Panc1 (cell line): ENCODE measurements around the gene BMP2K.

Experiments used
- POLR2AphosphoS5 ChIP-seq: IDR thresholded peaks from 2 replicates; pipeline ENCODE4 v1.6.1; 2012; ENCODE audit warnings: mild to moderate bottlenecking, low read depth, low read length, moderate library complexity
- SIN3A ChIP-seq: IDR thresholded peaks from 2 replicates; pipeline ENCODE4 v1.6.1; 2012; ENCODE audit warnings: low read depth, mild to moderate bottlenecking, low read length, moderate library complexity, borderline replicate concordance; ENCODE audit not compliant: insufficient read depth
- TCF7L2 ChIP-seq: IDR thresholded peaks from 2 replicates; pipeline ENCODE4 v1.6.1; 2011; ENCODE audit warnings: mild to moderate bottlenecking, low read depth, low read length, inconsistent platforms
- TF ChIP-seq, protein P1 (sequence below): fragments of 450-650 bp; IDR thresholded peaks from 2 replicates; pipeline ENCODE4 v1.5.1; 2017; ENCODE audit warnings: mild to moderate bottlenecking
- TF ChIP-seq, protein P2 (sequence below), 2 experiments: IDR thresholded peaks; 2 replicates each; pipeline ENCODE4 v1.6.1; 2011 to 2012; ENCODE audit warnings: low read depth in 2 of 2, control low read depth in 1 of 2, low read length in 1 of 2, mild to moderate bottlenecking in 1 of 2, moderate library complexity in 1 of 2; ENCODE audit not compliant: insufficient read depth in 1 of 2

DNA sequence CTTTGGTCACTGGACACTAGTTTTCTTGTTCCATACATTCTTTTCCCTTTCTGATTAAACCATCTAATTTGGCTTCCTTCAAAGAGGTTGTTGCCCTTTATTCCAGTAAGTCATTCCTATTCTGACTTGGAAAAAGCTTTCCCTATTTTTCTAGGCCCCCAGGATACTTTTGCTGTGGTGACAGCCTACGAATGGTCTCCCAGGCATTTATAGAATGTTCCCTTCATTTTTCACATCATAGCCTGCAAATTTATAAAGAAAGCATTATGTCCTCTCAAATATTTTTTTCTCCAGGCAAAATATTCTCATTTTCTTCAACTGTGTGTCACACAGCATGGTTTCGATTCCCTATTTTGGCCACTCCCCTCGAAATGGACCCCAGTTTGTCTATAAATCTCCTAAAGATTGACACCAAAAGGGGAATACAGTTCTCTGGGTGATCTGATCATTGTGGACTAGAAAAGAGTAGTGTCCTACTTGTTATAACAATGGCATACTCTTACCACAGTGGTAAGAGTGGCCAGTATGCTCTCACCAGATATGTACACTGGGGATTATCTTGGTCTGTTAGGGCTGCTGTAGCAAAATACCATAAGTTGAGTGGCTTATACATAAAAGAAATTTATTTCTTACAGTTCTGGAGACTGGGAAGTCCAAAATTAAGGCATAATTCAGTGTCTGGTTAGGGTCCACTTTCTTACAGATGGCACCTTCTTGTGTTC, 41.5 kb upstream of the BMP2K start:
- TF ChIP-seq, protein P1, sequence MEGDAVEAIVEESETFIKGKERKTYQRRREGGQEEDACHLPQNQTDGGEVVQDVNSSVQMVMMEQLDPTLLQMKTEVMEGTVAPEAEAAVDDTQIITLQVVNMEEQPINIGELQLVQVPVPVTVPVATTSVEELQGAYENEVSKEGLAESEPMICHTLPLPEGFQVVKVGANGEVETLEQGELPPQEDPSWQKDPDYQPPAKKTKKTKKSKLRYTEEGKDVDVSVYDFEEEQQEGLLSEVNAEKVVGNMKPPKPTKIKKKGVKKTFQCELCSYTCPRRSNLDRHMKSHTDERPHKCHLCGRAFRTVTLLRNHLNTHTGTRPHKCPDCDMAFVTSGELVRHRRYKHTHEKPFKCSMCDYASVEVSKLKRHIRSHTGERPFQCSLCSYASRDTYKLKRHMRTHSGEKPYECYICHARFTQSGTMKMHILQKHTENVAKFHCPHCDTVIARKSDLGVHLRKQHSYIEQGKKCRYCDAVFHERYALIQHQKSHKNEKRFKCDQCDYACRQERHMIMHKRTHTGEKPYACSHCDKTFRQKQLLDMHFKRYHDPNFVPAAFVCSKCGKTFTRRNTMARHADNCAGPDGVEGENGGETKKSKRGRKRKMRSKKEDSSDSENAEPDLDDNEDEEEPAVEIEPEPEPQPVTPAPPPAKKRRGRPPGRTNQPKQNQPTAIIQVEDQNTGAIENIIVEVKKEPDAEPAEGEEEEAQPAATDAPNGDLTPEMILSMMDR, result no peak
- TF ChIP-seq, protein P2, sequence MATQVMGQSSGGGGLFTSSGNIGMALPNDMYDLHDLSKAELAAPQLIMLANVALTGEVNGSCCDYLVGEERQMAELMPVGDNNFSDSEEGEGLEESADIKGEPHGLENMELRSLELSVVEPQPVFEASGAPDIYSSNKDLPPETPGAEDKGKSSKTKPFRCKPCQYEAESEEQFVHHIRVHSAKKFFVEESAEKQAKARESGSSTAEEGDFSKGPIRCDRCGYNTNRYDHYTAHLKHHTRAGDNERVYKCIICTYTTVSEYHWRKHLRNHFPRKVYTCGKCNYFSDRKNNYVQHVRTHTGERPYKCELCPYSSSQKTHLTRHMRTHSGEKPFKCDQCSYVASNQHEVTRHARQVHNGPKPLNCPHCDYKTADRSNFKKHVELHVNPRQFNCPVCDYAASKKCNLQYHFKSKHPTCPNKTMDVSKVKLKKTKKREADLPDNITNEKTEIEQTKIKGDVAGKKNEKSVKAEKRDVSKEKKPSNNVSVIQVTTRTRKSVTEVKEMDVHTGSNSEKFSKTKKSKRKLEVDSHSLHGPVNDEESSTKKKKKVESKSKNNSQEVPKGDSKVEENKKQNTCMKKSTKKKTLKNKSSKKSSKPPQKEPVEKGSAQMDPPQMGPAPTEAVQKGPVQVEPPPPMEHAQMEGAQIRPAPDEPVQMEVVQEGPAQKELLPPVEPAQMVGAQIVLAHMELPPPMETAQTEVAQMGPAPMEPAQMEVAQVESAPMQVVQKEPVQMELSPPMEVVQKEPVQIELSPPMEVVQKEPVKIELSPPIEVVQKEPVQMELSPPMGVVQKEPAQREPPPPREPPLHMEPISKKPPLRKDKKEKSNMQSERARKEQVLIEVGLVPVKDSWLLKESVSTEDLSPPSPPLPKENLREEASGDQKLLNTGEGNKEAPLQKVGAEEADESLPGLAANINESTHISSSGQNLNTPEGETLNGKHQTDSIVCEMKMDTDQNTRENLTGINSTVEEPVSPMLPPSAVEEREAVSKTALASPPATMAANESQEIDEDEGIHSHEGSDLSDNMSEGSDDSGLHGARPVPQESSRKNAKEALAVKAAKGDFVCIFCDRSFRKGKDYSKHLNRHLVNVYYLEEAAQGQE (IDR thresholded peaks at IDR 0.05; ENCODE audit: insufficient read depth in 1 of 2, low read depth in 2 of 2, low read length in 1 of 2), result no peak
- TF ChIP-seq TCF7L2 (no peak), SIN3A (no peak), POLR2AphosphoS5 (no peak)
